ENCODE results near the gene UGT1A10.

GRCh38 chr2:233764264-233764663 is 128.0 kb downstream of the UGT1A10 start:
- no peak for TF ChIP-seq BCLAF1 (IDR thresholded peaks at IDR 0.05)
- no peak for TF ChIP-seq ELK1 (IDR thresholded peaks at IDR 0.05; ENCODE audit: low read depth, low read length)
- no peak for TF ChIP-seq CEBPB (IDR thresholded peaks at IDR 0.05; ENCODE audit: borderline replicate concordance in 1 of 2, low read depth in 2 of 2, low read length in 2 of 2)

All from GM12878 (cell line).